Lower leg skin (tissue), 4 donors: ENCODE measurements around the gene THADA. TPM values are rescaled to one million over a fixed set of nuclear protein-coding genes. Genes with fewer than 3 reads are reported as not detected.

Experiments used
- DNase-seq, 2 donors: peaks; one replicate each; pipeline ENCODE4 v3.0.0-alpha.2; 2019; ENCODE audit warnings: low spot score in 2 of 2
- H3K4me3 ChIP-seq: fragments of 200-600 bp; sonication (generic); 2 replicates; pipeline ENCODE4 v1.5.1; 2017; ENCODE audit warnings: mild to moderate bottlenecking, low read depth; ENCODE audit not compliant: poor library complexity, severe bottlenecking
- POLR2A ChIP-seq, 2 donors: fragments of 450-650 bp; IDR thresholded peaks; one replicate each; pipeline ENCODE4 v1.6.1; 2016 to 2017; ENCODE audit warnings: antibody characterized with exemption in 2 of 2, mild to moderate bottlenecking in 1 of 2, moderate library complexity in 1 of 2
- WGBS, 2 donors: methylation state at CpG; one replicate each; pipeline ENCODE4 v1.1.5; 2018; 5-methylcytosine and 5-hydroxymethylcytosine counted together
- intact Hi-C: fragments of 100-400 bp; cut with DNase I; formaldehyde crosslinking; loops from one replicate; pipeline ENCODE4 v1.15.0; 2023; ENCODE audit warnings: low total_unique reads
- total RNA-seq, 4 donors: library from RNA; depleted of rRNA; stranded (reverse); fragments of >200 nt; gene quantifications; one replicate each; pipeline ENCODE4 v1.1.0, GENCODE V29; 2016
- TF ChIP-seq, protein P1 (sequence below), 3 donors: fragments of 450-650 bp; IDR thresholded peaks; one replicate each; pipeline ENCODE4 v1.5.1; 2016; ENCODE audit warnings: antibody characterized with exemption in 3 of 3, mild to moderate bottlenecking in 3 of 3, moderate library complexity in 2 of 3

The THADA gene
- total RNA-seq, 4 donors from 2014 or later: 19.5 to 26.4 (median 22.2) TPM

DNA sequence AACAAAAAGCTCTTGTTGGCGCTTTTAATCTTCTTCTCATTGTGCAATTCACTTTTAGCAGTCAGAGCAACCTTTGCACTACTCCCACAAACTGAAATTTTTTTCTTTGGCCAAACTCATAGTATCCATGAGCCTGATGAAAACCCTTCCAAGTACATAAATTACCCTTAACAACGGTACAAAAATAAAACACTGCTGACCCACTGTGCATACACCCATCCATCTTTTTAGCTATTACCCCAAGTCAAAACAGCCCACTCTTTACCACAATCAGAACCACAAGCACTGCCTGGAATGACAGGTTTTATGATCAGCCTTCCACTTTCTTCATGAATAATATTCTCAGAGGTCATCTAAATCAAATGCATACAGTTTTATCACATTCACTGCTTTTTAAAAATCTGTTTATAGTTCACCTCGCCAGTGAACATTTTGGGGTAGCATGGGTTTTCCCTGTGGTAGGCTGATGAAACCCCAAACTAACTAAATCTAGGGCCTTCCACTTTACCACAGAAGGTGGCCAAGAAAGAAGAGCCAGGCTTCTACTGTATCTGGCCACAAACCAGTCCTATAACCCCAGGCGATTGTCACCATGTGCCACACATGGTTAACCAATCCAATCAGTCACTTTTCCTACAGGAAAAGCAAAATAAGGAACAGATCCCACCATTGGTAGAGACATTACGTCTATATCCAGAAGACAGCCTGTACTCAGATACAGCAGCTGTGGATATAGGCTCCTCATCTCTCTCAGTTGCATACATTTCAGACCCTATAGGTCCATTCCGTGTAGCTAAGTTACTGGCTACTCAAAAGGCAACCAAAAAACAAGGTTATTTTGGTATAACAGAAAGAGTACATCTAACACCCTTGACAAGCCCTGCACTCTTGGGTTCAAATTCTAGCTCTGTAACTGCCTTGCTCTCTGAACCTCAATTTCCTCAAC, 171.3 kb downstream of the THADA start:
- WGBS, 2 donors: 70 to 73% methylated on average over 6 of the region's 6 CpGs

DNA sequence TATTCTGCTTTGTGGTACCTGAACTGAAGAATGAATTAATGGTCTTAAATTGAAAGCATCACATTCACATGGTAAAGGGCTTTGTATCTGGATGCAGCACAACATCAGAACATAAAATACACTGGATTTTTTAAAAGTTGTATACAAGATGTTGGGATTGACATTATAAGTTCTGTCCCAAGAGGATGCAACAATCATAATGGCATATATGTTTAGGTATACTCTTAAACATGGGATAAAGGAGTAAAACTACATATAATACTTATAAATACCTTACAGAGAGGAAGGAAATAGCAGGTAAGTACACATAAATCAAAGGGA, 171.9 kb downstream of the THADA start:
- no peak for TF ChIP-seq POLR2A (IDR thresholded peaks at IDR 0.05)
- TF ChIP-seq, protein P1, sequence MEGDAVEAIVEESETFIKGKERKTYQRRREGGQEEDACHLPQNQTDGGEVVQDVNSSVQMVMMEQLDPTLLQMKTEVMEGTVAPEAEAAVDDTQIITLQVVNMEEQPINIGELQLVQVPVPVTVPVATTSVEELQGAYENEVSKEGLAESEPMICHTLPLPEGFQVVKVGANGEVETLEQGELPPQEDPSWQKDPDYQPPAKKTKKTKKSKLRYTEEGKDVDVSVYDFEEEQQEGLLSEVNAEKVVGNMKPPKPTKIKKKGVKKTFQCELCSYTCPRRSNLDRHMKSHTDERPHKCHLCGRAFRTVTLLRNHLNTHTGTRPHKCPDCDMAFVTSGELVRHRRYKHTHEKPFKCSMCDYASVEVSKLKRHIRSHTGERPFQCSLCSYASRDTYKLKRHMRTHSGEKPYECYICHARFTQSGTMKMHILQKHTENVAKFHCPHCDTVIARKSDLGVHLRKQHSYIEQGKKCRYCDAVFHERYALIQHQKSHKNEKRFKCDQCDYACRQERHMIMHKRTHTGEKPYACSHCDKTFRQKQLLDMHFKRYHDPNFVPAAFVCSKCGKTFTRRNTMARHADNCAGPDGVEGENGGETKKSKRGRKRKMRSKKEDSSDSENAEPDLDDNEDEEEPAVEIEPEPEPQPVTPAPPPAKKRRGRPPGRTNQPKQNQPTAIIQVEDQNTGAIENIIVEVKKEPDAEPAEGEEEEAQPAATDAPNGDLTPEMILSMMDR (IDR thresholded peaks at IDR 0.05): no peak
- H3K4me3 ChIP-seq: no peak overlapping the region
- intact Hi-C loops: no loop called here
- DNase-seq: no peak

More for the DNA sequence above, 171.3 kb downstream of the THADA start:
- TF ChIP-seq POLR2A (IDR thresholded peaks at IDR 0.05): no peak
- TF ChIP-seq, protein P1 (IDR thresholded peaks at IDR 0.05): no peak
- no peak overlapping the region for H3K4me3 ChIP-seq
- intact Hi-C loops: no loop called here
- no peak for DNase-seq

DNA sequence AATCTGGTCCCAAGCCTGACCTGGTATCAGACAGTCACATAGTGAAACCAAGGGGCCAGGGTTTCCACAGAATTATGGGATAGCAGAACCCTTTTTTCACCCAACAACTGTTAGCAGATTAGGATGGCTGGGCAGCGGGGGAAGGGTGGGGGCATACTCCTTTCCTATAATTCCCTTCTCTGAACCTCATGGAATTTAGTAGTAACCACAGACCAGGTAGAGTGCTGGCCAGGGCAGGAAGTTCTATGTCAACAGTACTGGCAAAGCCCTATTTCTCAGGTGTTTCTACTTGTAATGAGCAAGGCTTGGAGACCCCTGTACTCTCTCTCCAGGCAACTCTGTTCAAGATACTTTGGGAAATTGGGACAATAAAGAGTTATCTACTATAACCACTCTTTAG, 174.6 kb downstream of the THADA start:
- intact Hi-C loops: no loop called here
- 100% methylated on average over 1 of the region's 1 CpG for WGBS, 2 donors
- no peak for DNase-seq
- no peak overlapping the region for H3K4me3 ChIP-seq
- TF ChIP-seq POLR2A (IDR thresholded peaks at IDR 0.05): no peak
- TF ChIP-seq, protein P1 (IDR thresholded peaks at IDR 0.05): no peak

GRCh38 chr2:43420389-43420801, 175.4 kb downstream of the THADA start:
- no peak overlapping the region for H3K4me3 ChIP-seq
- TF ChIP-seq, protein P1 (IDR thresholded peaks at IDR 0.05): no peak
- no peak for TF ChIP-seq POLR2A (IDR thresholded peaks at IDR 0.05)
- DNase-seq: no peak
- intact Hi-C loops: no loop called here

- no peak for DNase-seq
- 50 to 63% methylated on average over 2 of the region's 2 CpGs for WGBS, 2 donors
- no peak overlapping the region for H3K4me3 ChIP-seq
- TF ChIP-seq, protein P1 (IDR thresholded peaks at IDR 0.05): no peak
- no peak for TF ChIP-seq POLR2A (IDR thresholded peaks at IDR 0.05)
- intact Hi-C loops: no loop called here
Observed at GRCh38 chr2:43419876-43420275, 176.0 kb downstream of the THADA start.

DNA sequence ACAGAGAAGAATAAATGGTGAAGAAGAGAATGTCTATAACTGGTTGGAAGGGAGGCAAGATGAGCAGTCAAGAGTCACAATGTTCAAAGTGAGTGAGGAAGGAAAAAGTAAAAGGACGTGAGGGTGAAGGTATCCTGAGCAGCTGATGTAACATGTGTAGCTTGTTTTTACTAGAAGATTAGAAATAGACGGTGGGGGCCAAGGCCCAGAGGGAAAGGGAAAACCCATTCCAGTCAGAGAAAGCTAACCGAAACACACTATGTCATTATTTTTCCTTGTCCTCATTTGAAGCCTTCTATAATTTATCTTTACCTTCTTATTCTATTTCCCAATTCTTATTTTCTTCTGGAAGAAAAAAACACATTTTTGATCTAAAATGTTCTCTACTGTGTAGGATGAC, 176.6 kb downstream of the THADA start:
- TF ChIP-seq, protein P1 (IDR thresholded peaks at IDR 0.05): no peak
- no peak for TF ChIP-seq POLR2A (IDR thresholded peaks at IDR 0.05)
- WGBS, 2 donors: 60 to 65% methylated on average over 3 of the region's 3 CpGs
- H3K4me3 ChIP-seq: no peak overlapping the region

More for the DNA sequence above, 176.6 kb downstream of the THADA start:
- intact Hi-C loops: no loop called here
- no peak for DNase-seq
